ENCODE measurements around the gene C1QTNF8.
A peak's percentile ranks its signal among the peaks of the same experiment; 100 is the strongest.

Gene C1QTNF8

DNA sequence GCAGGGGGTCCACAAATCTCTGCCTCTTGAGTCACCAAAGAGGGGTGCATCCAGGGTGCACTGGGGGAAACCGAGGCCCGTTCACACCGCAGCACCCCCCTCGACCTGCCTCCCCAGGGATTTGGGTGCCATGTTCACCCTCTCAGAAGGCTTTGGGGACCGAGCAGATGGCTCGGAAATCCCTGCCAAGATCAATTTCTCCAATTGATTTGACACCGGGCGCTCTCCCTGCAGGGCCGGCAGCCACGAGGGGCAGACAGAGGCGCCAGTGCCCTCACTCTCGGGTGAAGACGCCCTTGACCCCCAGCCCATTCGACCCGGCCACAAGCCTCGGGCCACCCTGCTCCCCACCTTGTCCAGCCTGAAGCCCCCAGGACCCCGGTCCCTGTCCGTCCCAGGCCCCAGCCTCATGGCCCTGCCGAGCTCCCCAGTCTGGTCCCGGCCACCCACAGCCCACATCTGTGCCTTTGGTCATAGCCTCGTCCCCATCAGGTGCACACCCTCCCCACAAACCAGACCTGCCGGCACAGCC lies 14.2 kb downstream of the C1QTNF8 start:
- TF ChIP-seq, protein P1, sequence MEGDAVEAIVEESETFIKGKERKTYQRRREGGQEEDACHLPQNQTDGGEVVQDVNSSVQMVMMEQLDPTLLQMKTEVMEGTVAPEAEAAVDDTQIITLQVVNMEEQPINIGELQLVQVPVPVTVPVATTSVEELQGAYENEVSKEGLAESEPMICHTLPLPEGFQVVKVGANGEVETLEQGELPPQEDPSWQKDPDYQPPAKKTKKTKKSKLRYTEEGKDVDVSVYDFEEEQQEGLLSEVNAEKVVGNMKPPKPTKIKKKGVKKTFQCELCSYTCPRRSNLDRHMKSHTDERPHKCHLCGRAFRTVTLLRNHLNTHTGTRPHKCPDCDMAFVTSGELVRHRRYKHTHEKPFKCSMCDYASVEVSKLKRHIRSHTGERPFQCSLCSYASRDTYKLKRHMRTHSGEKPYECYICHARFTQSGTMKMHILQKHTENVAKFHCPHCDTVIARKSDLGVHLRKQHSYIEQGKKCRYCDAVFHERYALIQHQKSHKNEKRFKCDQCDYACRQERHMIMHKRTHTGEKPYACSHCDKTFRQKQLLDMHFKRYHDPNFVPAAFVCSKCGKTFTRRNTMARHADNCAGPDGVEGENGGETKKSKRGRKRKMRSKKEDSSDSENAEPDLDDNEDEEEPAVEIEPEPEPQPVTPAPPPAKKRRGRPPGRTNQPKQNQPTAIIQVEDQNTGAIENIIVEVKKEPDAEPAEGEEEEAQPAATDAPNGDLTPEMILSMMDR (conservative IDR thresholded peaks at IDR 0.05): no peak
- TF ChIP-seq ZFX (IDR thresholded peaks at IDR 0.05): no peak
- peak overlapping the region; percentile 70 for H3K27ac ChIP-seq

DNA sequence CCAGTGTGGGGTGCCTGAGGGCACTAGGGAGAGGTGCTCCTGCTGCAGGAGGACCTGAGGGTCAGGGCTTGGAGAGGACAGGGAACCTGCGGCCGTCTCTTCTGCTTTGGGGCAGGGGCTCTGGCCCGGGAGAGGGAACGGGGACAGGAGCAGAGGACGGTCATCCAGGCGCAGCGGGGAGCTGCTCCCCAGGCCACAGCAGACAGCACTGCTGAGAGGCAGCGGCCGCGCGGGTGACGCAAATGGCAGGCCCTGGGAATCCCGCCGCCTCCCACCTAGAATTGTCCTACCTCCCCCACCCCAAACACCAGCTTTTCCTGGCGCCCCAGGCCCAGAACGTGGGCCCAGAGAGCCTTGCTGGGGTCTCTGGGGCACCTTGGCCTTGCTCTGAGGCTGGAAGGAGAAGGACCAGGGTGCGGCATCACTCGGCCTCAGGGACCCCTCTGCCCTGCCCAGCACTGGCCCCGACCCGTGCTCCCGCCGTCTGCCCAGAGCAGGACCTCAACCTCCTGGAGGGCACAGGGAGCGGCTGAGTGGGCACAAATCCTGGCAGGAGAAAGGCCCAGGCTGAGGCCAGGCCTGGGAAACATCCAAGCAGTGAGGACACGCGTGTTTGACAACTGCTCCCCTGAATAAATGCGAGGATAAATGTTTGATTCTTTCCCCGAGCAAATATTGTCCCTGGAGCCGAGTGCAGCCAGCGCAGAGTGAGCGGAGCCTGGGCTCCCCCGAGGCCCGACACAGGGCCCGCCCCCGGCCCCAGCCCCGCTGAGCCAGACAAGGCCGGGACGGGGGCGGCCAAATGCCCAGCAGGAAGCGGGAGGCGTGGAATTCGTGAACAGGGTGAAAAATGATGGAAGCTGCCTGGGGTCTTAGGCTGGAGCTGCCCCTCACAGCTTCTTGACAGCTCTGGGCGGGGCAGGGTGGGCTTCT lies 15.0 kb downstream of the C1QTNF8 start:
- H3K27ac ChIP-seq: no peak overlapping the region
- TF ChIP-seq ZFX (IDR thresholded peaks at IDR 0.05): no peak
- TF ChIP-seq, protein P1 (conservative IDR thresholded peaks at IDR 0.05): no peak

DNA sequence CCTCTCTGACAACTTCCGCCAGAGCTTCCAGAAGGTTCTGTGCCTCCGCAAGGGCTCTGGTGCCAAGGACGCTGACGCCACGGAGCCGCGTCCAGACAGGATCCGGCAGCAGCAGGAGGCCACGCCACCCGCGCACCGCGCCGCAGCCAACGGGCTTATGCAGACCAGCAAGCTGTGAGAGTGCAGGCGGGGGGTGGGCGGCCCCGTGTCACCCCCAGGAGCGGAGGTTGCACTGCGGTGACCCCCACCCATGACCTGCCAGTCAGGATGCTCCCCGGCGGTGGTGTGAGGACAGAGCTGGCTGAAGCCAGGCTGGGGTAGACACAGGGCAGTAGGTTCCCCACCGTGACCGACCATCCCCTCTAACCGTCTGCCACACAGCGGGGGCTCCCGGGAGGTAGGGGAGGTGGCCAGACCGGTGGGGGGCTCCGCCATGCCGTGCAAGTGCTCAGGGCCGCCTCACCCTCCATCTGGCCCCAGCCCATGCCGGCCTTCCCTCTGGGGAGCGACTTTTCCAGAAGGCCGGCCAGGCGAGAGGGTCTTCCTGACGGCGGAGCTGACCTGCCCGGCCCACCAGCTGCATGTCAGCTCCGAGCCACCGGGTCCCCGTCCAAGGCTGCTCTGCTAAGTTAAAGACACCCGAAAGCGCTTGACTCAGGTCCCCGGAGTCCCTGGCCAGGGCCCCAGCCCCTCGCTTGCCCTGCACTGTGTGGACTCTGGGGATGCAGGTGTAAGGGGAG lies 16.1 kb downstream of the C1QTNF8 start:
- H3K27ac ChIP-seq: peak overlapping the region; percentile 78; the same call in 1 of the 2 replicates
- TF ChIP-seq ZFX (IDR thresholded peaks at IDR 0.05): no peak
- TF ChIP-seq, protein P1 (conservative IDR thresholded peaks at IDR 0.05): no peak

DNA sequence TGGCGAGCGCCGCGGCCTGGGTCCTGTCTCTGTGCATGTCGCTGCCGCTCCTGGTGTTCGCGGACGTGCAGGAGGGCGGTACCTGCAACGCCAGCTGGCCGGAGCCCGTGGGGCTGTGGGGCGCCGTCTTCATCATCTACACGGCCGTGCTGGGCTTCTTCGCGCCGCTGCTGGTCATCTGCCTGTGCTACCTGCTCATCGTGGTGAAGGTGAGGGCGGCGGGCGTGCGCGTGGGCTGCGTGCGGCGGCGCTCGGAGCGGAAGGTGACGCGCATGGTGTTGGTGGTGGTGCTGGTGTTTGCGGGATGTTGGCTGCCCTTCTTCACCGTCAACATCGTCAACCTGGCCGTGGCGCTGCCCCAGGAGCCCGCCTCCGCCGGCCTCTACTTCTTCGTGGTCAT lies 16.7 kb downstream of the C1QTNF8 start:
- peak overlapping the region; percentile 78 for H3K27ac ChIP-seq
- TF ChIP-seq, protein P1 (conservative IDR thresholded peaks at IDR 0.05): no peak
- no peak for TF ChIP-seq ZFX (IDR thresholded peaks at IDR 0.05)

DNA sequence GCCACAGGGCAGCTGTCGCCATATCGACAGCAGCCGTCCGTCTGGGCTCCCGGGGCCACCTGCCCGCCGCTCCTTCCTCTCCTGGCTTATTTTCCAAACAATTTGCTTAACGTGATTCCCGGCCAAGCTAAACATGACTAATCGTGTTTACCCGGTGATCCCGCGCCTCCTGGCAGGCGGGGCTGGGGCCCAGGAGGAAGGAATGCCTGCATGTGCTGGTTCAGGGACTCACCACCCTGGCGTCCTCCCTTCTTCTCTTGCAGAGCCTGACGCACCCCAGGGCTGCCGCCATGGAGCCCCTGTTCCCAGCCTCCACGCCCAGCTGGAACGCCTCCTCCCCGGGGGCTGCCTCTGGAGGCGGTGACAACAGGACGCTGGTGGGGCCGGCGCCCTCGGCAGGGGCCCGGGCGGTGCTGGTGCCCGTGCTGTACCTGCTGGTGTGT lies 17.4 kb downstream of the C1QTNF8 start:
- TF ChIP-seq ZFX (IDR thresholded peaks at IDR 0.05): no peak
- TF ChIP-seq, protein P1 (conservative IDR thresholded peaks at IDR 0.05): no peak
- H3K27ac ChIP-seq: peak overlapping the region; percentile 78

DNA sequence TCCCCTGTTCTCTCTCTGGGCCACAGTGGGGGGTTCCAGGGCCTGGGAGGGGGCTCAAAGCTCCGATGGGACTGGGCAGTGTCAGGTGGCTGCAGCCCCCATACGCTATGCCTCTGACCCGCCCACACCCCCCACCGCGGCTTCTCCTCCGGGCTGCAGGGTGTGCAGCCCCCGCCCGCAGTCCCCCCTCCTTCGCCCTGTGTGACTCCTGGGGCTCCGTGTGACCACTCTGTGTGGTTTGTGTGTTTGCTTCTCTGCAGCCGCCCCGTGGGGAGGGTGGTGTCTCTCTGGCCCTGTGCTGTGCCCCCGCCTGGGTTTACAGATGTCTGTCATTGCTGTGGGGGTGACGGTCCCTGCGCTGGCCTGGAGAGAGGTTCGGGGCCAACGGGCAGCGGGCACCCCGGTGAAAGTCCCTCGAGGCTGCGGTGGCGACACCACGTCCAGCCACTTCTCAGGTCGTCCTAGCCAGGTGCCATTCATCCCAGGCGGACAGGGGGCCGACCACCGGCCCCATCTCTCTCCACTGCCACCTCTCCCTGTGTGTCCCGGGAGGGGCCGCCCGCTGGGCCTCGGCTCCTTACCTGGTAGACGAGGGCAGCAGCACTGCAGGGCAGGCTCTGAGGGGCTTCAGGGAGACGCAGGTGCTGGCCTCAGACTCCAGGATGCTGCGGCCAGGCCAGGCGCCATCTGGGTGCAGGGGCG lies 18.0 kb downstream of the C1QTNF8 start:
- TF ChIP-seq, protein P1 (conservative IDR thresholded peaks at IDR 0.05): no peak
- TF ChIP-seq ZFX (IDR thresholded peaks at IDR 0.05): no peak
- H3K27ac ChIP-seq: peak overlapping the region; percentile 78
